C4-2B (cell line): Measurements from ENCODE around the gene NCK2.

Source experiments
- ZFX ChIP-seq: fragments of 450-650 bp; IDR thresholded peaks from 2 replicates; pipeline ENCODE4 v1.6.1; 2017
- TF ChIP-seq, protein P1 (sequence below): fragments of 450-650 bp; conservative IDR thresholded peaks from 2 replicates; pipeline ENCODE4 v1.5.1; 2017; ENCODE audit warnings: mild to moderate bottlenecking

DNA sequence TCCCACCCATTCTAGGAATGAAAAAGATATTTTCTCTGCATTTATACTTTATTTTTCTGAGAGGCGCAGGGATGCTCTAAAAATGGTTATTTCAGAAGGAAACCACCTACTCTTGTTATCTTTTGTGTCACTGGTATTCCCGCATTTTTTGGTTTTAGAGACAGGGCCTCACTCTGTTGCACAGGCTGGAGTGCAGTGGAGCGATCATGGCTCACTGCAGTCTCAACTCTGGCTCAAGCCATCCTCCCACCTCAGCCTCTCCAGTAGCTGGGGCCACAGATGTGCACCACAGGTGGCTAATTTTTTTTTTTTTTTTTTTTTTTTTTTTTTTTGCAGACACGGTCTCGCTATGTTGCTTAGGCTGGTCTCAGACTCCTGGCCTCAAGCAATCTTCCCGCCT, 135.9 kb downstream of the NCK2 start:
- TF ChIP-seq, protein P1, sequence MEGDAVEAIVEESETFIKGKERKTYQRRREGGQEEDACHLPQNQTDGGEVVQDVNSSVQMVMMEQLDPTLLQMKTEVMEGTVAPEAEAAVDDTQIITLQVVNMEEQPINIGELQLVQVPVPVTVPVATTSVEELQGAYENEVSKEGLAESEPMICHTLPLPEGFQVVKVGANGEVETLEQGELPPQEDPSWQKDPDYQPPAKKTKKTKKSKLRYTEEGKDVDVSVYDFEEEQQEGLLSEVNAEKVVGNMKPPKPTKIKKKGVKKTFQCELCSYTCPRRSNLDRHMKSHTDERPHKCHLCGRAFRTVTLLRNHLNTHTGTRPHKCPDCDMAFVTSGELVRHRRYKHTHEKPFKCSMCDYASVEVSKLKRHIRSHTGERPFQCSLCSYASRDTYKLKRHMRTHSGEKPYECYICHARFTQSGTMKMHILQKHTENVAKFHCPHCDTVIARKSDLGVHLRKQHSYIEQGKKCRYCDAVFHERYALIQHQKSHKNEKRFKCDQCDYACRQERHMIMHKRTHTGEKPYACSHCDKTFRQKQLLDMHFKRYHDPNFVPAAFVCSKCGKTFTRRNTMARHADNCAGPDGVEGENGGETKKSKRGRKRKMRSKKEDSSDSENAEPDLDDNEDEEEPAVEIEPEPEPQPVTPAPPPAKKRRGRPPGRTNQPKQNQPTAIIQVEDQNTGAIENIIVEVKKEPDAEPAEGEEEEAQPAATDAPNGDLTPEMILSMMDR = no peak
- no peak for TF ChIP-seq ZFX
